ENCODE measurements around the gene DEGS1.

Gene DEGS1

DNA sequence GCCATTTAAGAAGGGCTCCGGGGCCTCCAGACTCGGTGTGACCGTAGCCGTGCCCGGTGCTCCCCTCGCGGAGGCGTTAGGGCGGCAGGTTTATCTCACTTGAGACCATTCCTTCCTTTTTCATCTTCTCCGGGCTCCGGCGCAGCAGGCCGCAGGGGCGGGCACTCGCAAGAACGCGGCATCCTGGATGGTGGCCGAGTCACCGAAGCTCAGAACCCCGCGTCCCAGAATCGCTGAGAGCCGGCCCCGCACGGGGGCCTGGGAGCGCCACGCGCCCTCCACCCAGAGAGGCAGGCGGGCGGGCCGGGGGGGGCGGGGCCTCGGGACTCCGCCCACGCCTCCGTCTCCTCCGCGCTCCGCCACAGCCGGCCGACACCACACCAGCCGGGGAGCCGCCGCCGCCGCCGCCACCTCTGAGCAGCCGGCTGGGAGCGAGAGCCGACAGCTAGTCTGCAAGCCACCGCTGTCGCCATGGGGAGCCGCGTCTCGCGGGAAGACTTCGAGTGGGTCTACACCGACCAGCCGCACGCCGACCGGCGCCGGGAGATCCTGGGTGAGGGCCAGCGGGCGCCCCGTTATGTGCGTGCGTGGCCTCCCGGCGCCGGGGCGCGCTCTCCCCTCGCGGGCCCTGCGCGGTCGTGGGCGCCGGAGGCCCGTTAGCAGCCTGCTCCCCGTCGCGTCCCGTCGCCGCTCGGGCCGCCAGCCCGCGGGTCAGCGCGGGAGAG lies at the start of gene DEGS1:
DEGS1 (plus strand) TSS at position 375 of the 725 bp plus-strand sequence; CDS start at position 472, 97 bp downstream.
- peak; percentile 80 for DNase-seq

GRCh38 chr1:224133741-224134299 lies 49.2 kb upstream of the DEGS1 start:
- DNase-seq, result no peak

- DNase-seq, result no peak
Measured at GRCh38 chr1:224137518-224137917, 45.5 kb upstream of the DEGS1 start.

DNA sequence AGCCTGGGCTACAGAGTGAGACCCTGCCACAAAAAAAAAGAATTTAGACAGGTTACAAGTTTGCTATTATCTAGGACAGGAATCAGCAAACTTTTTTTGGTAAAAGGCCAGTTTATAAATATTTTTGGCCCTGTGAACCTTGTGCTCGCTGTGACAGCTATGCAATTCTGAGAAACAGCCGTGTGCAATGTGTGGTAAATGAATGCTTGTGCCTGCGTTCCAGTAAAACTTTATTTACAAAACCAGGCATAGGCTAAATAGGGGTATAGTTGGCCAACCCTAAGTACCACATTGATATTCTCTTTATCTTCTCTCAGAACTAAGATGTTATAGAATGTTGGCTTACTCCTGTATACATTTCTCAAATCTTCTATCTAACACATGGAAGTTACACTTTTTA lies 44.8 kb upstream of the DEGS1 start:
- DNase-seq, result no peak

DNA sequence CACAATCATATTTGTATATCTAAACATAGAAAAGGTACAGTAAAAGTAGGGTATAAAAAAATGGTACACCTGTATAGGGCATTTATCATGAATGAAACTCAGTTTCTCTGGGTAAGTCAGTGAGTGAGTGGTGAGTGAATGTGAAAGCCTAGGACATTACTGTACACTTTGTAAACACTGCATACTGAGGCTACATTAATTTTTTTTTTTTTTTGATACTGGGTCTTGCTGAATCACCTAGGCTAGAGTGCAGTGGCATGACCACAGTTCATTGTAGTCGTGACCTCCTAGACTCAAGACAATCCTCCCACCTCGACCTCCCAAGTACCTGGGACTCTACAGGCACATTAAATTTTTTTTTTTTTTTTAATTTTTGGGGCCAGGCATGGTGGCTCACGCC lies 41.3 kb upstream of the DEGS1 start:
- no peak for DNase-seq

- no peak for DNase-seq
Measured at GRCh38 chr1:224149709-224150108, 33.3 kb upstream of the DEGS1 start.

DNA sequence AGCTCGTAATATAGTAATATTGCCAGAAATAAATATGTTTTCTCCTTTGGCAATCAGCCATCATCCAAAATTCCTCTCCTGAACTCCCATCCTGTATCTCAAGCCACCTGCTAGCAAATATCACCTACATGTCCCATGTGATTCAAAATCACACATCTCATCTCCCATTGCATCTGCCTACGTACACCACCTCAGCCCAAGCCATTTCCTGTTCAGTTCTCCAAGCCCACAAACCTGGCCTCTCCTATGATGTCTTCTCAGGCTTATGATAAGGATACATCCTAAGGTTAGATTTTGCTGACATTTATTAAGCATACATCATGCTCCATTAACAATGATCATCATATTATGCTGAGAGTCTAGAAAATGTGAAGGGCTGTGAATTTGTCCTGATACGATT lies 31.9 kb upstream of the DEGS1 start:
- no peak for DNase-seq

GRCh38 chr1:224157316-224157715 lies 25.7 kb upstream of the DEGS1 start:
- DNase-seq, result no peak

DNA sequence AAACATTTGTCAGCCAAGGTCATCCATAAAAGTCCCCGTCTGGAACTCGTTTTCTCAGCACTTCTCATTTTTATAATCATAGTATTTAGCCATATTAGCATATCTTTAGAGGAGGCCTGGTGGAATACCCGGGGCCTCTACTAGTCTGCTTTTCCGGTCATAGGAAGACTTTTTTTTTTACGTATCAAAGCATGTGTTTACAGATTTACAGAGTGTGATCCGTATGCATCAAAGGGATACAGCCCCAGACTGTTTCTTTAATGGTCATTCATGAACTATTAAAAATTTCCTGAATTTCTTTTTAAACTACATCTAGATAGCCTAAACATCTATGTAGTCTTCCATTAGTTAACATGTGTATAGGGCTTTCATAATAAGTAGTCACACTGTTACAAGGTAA lies 23.5 kb upstream of the DEGS1 start:
- no peak for DNase-seq

GRCh38 chr1:224160171-224160682 lies 22.8 kb upstream of the DEGS1 start:
- DNase-seq, result no peak

GRCh38 chr1:224162768-224163167 lies 20.3 kb upstream of the DEGS1 start:
- DNase-seq, result no peak

- DNase-seq, result no peak
Measured at GRCh38 chr1:224163311-224163710, 19.7 kb upstream of the DEGS1 start.

GRCh38 chr1:224168859-224169380 lies 14.1 kb upstream of the DEGS1 start:
- DNase-seq, result no peak

DNA sequence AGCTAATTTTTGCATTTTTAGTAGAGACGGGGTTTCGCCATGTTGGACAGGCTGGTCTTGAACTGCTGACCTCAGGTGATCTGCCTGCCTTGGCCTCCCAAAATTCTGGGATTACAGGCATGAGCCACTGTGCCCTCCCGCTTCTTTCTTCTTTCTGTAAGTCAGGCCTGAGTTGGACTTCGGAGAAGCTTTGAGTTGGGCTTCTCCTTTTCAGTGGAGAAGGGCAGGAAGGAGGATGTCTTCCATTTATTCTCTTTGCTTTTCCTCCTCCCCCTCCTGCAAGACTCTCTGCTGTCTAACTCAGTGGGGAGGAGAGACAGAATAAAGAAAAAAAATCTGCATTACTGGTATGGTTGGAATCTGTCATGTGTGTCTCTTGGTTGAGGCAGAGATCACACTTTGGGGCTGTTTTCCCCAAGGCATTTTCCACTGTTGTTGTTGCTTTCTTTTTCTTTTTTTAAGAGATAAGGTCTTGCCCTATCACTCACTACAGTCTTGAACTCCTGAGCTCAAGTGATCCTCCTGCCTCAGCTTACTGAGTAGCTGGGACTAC lies 13.2 kb upstream of the DEGS1 start:
- no peak for DNase-seq

GRCh38 chr1:224170343-224170742 lies 12.7 kb upstream of the DEGS1 start:
- DNase-seq, result no peak

DNA sequence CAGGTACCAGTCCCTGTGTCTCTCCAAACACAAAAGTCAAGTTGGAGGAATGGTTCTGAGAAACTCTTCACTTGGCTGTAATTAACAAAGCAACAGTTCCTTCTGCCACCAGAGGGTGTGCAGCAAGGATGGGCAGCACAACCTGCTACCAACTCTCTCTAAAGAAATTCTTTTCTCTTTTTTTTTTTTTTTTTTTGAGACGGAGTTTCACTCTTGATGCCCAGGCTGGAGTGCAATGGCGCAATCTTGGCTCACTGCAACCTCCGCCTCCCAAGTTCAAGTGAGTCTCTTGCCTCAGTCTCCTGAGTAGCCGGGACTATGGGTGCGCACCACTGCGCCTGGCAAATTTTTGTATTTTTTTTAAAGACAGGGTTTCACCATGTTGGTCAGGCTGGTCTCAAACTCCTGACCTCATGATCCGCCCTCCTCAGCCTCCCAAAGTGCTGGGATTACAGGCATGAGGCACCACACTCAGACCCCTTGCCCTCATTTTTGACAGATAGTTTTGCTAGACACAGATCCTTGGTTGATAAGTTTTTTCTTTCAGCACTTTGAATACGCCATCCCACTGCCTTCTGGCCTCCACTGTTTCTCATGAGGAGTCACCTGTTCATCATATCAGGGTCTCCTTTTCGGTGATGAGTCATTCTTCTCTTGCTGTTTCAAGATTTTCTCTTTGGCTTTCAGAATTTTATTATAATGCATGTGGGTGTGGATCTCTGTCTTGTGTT lies 12.1 kb upstream of the DEGS1 start:
- no peak for DNase-seq

GRCh38 chr1:224172229-224172628 lies 10.8 kb upstream of the DEGS1 start:
- no peak for DNase-seq

GRCh38 chr1:224173523-224173922 lies 9.5 kb upstream of the DEGS1 start:
- no peak for DNase-seq

DNA sequence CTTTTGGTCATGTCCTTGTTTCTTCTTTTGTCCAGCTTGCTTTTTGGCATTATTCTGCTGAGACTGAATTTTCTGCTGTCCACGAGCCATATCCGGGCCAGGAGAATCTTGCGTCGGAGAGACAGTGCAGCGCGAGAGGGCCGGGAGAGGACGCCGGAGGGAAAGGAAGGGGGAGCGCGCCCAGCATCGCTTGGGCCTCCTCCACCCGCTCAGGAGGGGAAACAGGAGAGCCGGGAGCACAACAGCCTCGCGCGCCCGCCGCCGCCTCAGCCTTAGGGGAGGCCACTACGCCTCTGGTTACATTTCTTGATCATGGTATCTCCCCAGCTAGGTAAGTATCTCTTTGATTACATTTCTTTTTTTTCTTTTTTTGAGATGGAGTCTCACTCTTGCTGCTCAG lies 7.4 kb upstream of the DEGS1 start:
- DNase-seq, result no peak

GRCh38 chr1:224177356-224177999 lies 5.6 kb upstream of the DEGS1 start:
- DNase-seq, result no peak

DNA sequence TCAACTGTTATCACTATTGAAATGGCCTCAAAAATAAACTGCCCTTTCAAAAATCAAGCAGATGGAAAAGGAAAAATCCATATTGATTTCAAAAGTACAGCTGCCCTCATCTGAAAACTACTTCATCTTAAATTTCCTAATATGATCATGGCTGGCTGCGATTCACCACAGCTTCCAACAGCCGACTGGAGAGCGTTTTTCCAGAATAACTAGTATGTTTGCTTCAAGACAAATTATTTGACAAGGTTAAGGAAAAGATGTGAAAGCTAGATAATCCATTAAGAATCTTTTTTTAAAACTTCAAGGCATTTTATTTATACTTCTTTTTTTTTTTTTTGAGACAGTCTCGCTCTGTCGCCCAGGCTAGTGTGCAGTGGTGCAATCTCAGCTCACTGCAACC lies 4.1 kb upstream of the DEGS1 start:
- no peak for DNase-seq

GRCh38 chr1:224180783-224181452 lies 2.1 kb upstream of the DEGS1 start:
- DNase-seq, result no peak
